Measurements from ENCODE around the gene STX11. TPM values are rescaled to one million over a fixed set of nuclear protein-coding genes. Genes with fewer than 3 reads are reported as not detected.

The STX11 gene
- total RNA-seq, 1 experiment from 2014 or later: 1.1 TPM

DNA sequence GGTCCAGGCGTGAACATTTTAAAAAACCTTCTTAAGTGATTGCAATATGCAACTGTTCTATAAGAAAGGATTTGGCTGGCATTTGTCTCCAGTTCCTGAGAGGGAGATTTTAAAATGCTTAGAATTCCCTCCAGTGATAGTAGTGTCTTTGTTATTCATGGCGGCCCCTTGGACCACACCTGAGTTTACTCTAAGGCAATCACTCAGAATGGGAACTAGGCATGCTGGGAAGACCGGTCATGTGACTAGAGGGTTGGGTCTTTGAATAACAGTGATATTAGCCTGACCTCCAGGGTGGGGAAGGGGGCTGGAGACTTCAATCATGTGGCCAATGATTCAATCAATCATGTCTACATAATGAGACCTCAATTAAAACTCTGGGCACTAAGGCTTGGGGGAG is 84.1 kb downstream of the STX11 start:
- BruUV-seq (replicated peaks): no TSS peak
- Mint-ChIP-seq H3K4me3 (ENCODE audit: unreplicated experiment) (no peak overlapping the region), H3K27me3 (ENCODE audit: insufficient read depth, unreplicated experiment) (no peaks in the 10 kb centered on the region), H3K27ac (ENCODE audit: low read depth, unreplicated experiment) (no peak overlapping the region), H3K36me3 (ENCODE audit: insufficient read depth, unreplicated experiment) (no peaks in the 10 kb centered on the region), H3K4me1 (ENCODE audit: insufficient read depth, unreplicated experiment) (no peaks in the 10 kb centered on the region), H3K9me3 (ENCODE audit: unreplicated experiment) (no peaks in the 10 kb centered on the region)
- CTCF ChIA-PET: interaction anchor here (1.3 to 3.2 kb wide), 2 partner anchors 9 to 16 kb away, joined by 4 to 15 read pairs; no protein-coding TSS in a partner anchor
- DNase-seq (ENCODE audit: unreplicated experiment): no peak
- TF ChIP-seq, protein P1, sequence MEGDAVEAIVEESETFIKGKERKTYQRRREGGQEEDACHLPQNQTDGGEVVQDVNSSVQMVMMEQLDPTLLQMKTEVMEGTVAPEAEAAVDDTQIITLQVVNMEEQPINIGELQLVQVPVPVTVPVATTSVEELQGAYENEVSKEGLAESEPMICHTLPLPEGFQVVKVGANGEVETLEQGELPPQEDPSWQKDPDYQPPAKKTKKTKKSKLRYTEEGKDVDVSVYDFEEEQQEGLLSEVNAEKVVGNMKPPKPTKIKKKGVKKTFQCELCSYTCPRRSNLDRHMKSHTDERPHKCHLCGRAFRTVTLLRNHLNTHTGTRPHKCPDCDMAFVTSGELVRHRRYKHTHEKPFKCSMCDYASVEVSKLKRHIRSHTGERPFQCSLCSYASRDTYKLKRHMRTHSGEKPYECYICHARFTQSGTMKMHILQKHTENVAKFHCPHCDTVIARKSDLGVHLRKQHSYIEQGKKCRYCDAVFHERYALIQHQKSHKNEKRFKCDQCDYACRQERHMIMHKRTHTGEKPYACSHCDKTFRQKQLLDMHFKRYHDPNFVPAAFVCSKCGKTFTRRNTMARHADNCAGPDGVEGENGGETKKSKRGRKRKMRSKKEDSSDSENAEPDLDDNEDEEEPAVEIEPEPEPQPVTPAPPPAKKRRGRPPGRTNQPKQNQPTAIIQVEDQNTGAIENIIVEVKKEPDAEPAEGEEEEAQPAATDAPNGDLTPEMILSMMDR (IDR thresholded peaks at IDR 0.05; ENCODE audit: unreplicated experiment): no peak
- POLR2A ChIA-PET: no interaction called here
- intact Hi-C loops (cut with micrococcal nuclease): no loop called here

DNA sequence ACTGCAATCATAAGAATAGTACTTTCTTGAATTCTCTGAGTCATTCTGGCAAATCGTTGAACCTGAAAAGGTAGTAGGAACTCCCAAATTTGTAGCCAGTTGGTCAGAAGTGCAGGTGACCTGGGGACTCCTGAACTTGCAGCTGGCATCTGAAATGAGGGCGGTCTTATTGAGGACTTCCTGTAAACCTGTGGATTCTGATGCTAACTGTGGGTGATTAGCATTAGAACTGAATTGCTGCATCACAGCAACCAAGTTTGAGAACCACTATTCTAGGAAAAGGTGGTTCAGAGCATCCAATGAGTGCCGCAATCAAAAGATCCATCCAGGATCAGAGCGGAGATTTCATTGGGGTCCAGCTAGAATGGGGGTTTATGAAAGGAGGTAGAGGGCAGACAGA is 84.6 kb downstream of the STX11 start:
- no TSS peak for BruUV-seq (replicated peaks)
- DNase-seq (ENCODE audit: unreplicated experiment): no peak
- H3K27ac Mint-ChIP-seq (ENCODE audit: low read depth, unreplicated experiment): no peak overlapping the region
- H3K4me1 Mint-ChIP-seq (ENCODE audit: insufficient read depth, unreplicated experiment): no peaks in the 10 kb centered on the region
- H3K27me3 Mint-ChIP-seq (ENCODE audit: insufficient read depth, unreplicated experiment): no peaks in the 10 kb centered on the region
- intact Hi-C loops (cut with micrococcal nuclease): no loop called here
- ChIA-PET POLR2A (no interaction called here), CTCF (interaction anchor here (1.3 to 3.2 kb wide), 2 partner anchors 9 to 16 kb away, joined by 4 to 15 read pairs; no protein-coding TSS in a partner anchor)
- no peak overlapping the region for H3K4me3 Mint-ChIP-seq (ENCODE audit: unreplicated experiment)
- TF ChIP-seq, protein P1 (IDR thresholded peaks at IDR 0.05; ENCODE audit: unreplicated experiment): no peak
- no peaks in the 10 kb centered on the region for H3K9me3 Mint-ChIP-seq (ENCODE audit: unreplicated experiment)
- no peaks in the 10 kb centered on the region for H3K36me3 Mint-ChIP-seq (ENCODE audit: insufficient read depth, unreplicated experiment)

Other genes with a start within 250 kb of the STX11 start
- gene PLAGL1, start 142.3 kb upstream of the STX11 start, total RNA-seq (2022): 46.4 and 52.1 TPM in 2 replicates
- 211 and 298 TPM in 2 replicates for gene SF3B5, start 54.9 kb upstream of the STX11 start, total RNA-seq (2022)
- 78.7 and 84.8 TPM in 2 replicates for gene UTRN, start 134.8 kb downstream of the STX11 start, total RNA-seq (2022)